ENCODE results near the gene NEU4. TPM values are rescaled to one million over a fixed set of nuclear protein-coding genes. Genes with fewer than 3 reads are reported as not detected.

The NEU4 gene
- total RNA-seq, 4 donors from 2014 or later: 0.15 TPM; not detected in 3

DNA sequence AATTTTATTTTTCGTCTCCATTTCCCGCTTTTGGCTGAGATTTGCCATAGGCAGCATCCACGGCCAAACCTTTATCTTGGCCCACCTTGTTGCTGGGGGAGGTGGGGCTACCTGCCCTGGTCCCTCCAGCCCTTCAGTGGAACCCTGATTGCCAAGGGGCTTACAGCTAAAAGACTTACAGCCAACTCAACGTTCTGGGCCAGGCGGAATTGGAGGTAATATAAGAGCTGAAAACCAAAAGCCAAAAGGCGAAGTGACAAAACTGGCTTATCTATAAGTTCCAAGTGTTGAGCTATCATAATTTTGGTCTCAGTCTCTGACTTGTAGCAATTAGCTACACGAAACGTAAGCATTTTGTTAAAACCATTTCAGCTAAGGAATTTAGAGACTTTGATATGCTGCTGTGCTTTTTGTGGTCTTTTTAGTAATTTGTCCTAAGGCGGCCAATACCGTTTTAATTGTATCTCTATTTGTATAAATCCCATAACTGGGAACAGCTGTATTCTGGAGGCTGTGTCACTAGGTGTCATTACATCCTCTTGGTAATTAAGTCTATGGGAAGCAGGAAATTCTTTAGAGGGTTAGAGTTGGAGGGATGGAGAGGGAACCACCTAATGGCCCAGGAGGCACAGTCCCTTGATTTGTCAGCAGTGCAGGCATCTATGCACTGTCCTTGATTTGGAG, 25.7 kb downstream of the NEU4 start:
- DNase-seq (ENCODE audit: low spot score in 2 of 2): peak in 1 of 2 donors; percentile 23
- WGBS, 2 donors: 78 to 80% methylated on average over 10 of the region's 10 CpGs
- TF ChIP-seq CTCF (IDR thresholded peaks at IDR 0.05) (no peak), POLR2A (IDR thresholded peaks at IDR 0.05) (no peak)
- no peak overlapping the region for H3K4me3 ChIP-seq (ENCODE audit: low read depth, poor library complexity, severe bottlenecking)
- intact Hi-C loops (cut with DNase I; ENCODE audit: low total_unique reads): no loop called here

DNA sequence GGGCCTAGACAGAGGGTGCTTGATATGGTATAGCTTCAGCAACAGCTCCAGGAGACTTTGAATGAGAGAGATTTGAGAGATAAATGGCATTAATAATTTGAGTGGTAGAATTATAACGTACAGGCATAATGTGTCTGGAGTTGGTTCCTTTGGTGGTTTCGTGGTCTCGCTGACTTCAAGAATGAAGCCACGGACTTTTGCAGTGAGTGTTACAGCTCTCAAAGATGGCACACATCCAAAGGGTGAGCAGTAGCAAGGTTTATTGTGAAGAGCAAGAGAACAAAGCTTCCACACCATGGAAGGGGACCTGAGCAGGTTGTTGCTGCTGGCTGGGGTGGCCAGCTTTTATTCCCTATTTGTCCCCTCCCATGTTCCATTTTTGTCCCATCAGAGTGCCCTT, 26.6 kb downstream of the NEU4 start:
- no peak for TF ChIP-seq POLR2A (IDR thresholded peaks at IDR 0.05)
- no peak for TF ChIP-seq CTCF (IDR thresholded peaks at IDR 0.05)
- H3K4me3 ChIP-seq (ENCODE audit: low read depth, poor library complexity, severe bottlenecking): no peak overlapping the region
- intact Hi-C loops (cut with DNase I; ENCODE audit: low total_unique reads): no loop called here
- WGBS, 2 donors: 56 to 74% methylated on average over 4 of the region's 4 CpGs
- DNase-seq (ENCODE audit: low spot score in 2 of 2): peak in 1 of 2 donors; percentile 29

DNA sequence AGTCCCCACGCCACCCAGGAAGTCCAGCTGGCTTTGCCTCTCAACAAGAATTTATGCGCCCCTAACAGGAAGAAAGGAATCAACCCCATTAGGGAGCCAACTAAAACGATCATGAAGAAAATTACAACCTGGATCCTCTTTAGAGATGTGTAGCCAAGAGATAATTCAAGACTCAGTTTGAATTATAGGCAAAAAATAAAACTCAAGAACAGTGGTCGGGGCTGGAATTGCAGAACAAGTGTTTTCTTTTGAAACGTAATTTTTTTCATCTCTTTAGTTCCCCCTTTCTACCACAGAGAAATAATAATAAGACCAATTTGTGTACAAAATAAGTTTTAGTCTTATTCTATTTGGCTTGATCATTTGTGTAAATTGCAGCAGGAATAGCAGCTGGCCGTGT, 27.3 kb downstream of the NEU4 start:
- H3K4me3 ChIP-seq (ENCODE audit: low read depth, poor library complexity, severe bottlenecking): no peak overlapping the region
- intact Hi-C loops (cut with DNase I; ENCODE audit: low total_unique reads): no loop called here
- peak in 1 of 2 donors; percentile 34 for DNase-seq (ENCODE audit: low spot score in 2 of 2)
- WGBS, 2 donors: 59 to 67% methylated on average over 6 of the region's 6 CpGs
- TF ChIP-seq CTCF (IDR thresholded peaks at IDR 0.05) (no peak), POLR2A (IDR thresholded peaks at IDR 0.05) (no peak)

DNA sequence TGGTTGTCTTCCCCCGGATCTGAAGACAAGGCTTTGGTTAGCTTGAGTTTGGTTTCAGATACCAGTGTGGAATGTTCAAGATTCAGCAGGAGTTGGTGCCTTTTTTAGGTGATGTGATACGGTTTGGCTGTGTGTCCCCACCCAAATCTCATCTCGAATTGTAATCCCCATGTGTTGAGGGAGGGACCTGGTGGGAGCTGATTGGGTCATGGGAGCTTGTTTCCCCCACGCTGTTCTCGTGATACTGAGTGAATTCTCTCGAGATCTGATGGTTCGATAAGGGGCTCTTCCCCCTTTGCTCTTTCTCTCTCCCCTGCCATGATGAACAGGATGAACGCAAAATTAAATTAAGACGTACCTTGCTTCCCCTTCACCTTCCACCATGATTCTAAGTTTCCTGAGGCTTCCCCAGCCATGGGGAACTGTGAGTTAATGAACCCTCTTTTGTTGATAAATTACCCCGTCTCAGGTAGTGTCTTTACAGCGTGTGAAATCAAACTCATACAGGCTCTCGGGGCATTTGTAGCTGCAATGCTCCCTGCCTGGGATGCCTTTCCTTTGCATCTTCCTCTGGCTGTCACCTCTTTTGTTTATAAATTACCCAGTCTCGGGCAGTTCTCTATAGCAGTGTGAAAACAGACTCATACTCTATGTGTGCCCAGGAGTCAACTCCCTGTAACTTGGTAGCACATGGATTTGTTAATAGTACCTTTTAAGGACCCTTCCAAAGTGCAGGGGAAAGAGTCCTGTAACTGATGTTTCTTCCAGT, 28.4 kb downstream of the NEU4 start:
- WGBS, 2 donors: 58% methylated on average over 13 of the region's 13 CpGs
- TF ChIP-seq CTCF (IDR thresholded peaks at IDR 0.05) (no peak), POLR2A (IDR thresholded peaks at IDR 0.05) (no peak)
- intact Hi-C loops (cut with DNase I; ENCODE audit: low total_unique reads): no loop called here
- peak in 1 of 2 donors; percentile 66 for DNase-seq (ENCODE audit: low spot score in 2 of 2)
- no peak overlapping the region for H3K4me3 ChIP-seq (ENCODE audit: low read depth, poor library complexity, severe bottlenecking)

DNA sequence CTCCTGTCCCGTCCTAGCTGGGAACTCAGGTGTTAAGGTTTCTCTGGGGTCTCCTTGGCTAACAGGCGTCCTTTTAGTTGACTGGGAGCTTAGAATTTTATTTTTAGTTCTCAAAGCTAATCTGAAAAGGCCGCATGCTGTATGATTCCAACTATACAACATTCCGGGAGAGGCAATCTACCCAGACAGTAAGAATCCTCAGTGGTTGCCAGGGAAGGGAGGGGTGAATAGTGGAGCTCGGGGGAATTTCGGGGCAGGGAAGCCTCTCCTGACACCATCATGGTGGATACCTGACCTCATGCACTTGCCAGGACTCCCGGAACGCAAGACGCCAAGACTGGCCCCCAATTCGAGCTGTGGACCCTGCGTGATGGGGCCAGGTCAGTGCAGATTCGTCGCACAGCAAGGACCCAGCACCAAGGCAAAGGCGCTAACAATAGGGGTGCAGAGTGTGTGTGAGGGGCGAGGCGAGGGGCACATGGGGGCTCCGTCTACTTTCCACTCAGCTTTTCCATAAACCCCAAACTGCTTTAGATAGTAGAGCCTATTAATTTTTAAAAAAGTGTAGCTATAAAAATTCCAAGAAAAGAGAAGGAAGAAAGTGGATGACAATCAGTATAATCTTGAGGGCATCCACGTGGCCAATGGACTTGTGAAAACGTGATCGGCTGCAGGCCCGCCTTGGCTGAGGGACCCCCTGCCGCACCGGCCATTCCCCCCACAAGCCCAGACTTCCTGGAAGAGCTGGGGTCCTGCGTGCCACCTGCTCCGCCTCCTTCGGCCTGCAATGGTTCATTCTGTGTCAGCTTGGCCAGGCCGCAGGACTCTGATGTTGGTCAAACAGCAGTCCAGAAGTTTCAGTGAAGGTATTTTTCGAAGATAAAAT, 32.4 kb downstream of the NEU4 start:
- no peak for TF ChIP-seq CTCF (IDR thresholded peaks at IDR 0.05)
- TF ChIP-seq POLR2A (IDR thresholded peaks at IDR 0.05): no peak
- 68 to 69% methylated on average over 28 of the region's 28 CpGs for WGBS, 2 donors
- intact Hi-C loops (cut with DNase I; ENCODE audit: low total_unique reads): no loop called here
- H3K4me3 ChIP-seq (ENCODE audit: low read depth, poor library complexity, severe bottlenecking): no peak overlapping the region
- DNase-seq (ENCODE audit: low spot score in 2 of 2): peak in 1 of 2 donors; percentile 80
